Subcutaneous preadipocyte (primary cell): ENCODE measurements around the gene RIMS4. TPM values are rescaled to one million over a fixed set of nuclear protein-coding genes. Genes with fewer than 3 reads are reported as not detected.

ENCODE experiments used
- total RNA-seq: library from RNA; depleted of rRNA; stranded (reverse); fragments of >200 nt; gene quantifications from 2 replicates; pipeline ENCODE4 v1.2.3, GENCODE V29; 2012

RIMS4 gene
- total RNA-seq, result not detected in 2 replicates

DNA sequence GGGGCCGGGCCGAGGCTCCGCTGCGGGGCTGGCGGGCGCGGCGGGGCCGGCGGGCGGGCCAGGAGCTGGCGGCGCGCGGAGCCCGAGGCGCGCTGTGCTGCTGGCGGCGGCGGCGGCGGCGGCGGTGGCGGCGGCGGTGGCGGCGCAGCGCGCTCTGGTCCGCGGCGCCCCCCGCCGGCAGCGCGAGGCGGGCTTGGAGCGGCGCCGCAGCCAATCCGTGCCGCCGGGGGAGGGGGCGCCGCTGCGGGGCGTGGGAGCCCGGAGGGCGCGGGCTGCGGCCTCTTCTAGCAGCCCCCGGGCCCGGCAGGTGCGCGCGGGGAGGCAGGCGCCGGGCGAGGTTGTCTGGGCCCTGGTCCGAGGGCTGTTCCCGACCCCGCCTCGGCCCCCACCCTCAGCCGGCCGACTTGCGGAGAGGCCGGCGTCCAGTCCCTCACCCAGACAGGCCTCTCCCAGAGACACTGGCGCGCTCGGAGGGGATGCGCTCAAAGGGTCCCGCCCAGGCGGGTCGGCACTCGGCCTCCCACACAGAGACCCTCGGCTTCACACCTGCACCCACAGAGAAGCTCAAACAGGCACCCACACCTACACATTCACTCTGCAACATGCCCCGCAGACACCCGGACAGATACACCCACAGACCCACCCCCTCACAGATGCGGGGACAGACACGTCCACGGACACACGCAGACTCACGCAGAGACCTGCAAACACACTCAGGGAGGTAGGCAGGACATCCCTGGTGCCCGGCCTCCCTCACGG lies at the start of gene RIMS4:
TSS of gene RIMS4 (minus strand) at position 156 of the 759 bp plus-strand sequence. CDS start 275 bp downstream, outside the sequence.

GRCh38 chr20:44745598-44746366 lies 64.6 kb downstream of the RIMS4 start, which contains the start of gene KCNK15:
Gene KCNK15 (plus strand): TSS chr20:44745865. CDS start chr20:44745911, 46 bp downstream.

DNA sequence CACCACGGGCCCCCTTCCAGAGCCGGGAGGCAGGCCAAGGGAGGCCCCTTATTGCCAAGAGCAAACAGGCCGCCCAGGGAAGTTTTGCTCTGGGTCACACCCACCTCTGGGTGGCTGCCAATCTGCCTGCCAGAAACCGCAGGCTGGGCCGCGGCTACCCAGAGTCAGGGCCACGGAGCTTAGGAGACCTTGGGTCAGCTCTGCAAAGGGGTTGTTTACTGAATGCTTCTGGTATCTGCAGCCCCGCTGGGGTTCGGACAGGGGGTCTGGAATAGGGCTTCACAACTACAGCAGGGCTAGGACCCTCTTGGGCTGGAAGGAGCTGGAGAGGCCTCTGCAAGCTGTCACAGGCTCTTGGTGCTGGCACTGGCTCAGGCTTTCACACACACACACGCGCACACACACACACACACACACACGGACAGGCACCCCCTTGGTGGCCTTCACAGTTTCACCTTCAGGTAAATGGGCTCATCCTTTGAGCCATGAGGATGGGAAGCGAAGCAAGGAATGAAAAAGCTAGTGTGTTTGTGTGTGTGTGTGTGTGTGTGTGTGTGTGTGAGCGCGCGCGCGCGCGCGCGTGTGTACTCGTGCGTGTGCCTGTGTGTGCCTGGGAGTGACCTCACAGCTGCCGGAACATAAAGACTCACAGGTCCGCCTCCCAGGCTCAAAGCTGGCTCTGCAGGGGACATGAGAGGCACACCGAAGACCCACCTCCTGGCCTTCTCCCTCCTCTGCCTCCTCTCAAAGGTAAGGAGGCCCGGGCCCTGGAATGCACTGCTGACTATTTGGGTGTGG lies 95.4 kb downstream of the RIMS4 start, which contains the start of gene CCN5:
TSS of gene CCN5 (plus strand) at position 669 of the 798 bp plus-strand sequence. CDS start at position 691, 22 bp downstream.

Other genes starting within 250 kb of the RIMS4 start
- gene PKIG, start 228.0 kb downstream of the RIMS4 start, total RNA-seq, result 40.1 and 139 TPM in 2 replicates
- 11.7 and 26.5 TPM in 2 replicates for gene ADA, start 158.8 kb downstream of the RIMS4 start, total RNA-seq
- 6.1 and 129 TPM in 2 replicates for gene CCN5, start 95.2 kb downstream of the RIMS4 start, total RNA-seq
- gene KCNK15, start 64.7 kb downstream of the RIMS4 start, total RNA-seq, result 1.4 and 3.3 TPM in 2 replicates
- 70.9 and 105 TPM in 2 replicates for gene YWHAB, start 75.2 kb upstream of the RIMS4 start, total RNA-seq
- gene PABPC1L, start 99.5 kb upstream of the RIMS4 start, total RNA-seq, result 12.3 and 16.5 TPM in 2 replicates
- 23.9 and 33.2 TPM in 2 replicates for gene TOMM34, start 149.9 kb upstream of the RIMS4 start, total RNA-seq
- 20.6 and 34.4 TPM in 2 replicates for gene STK4, start 156.0 kb upstream of the RIMS4 start, total RNA-seq